ENCODE measurements around the gene PALMD.

DNA sequence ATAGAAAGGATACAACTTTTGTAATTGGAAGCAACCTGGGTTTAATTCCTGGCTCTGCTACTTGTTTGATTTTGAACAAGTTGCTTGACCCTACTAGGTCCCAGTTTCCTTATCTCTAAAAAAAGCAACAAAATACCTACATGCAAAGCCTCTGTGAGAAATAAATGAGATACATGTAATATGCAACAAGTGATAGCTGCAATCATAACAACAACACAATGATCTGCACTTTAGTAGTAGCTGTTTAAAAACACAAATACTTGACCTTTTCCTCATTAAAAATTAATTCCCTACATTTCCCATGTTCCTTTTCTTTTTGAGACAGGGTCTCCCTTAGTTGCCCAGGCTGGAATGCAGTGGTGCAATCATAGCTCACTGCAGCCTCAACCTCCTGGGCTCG is 80.5 kb downstream of the PALMD start:
- TF ChIP-seq, protein P1, sequence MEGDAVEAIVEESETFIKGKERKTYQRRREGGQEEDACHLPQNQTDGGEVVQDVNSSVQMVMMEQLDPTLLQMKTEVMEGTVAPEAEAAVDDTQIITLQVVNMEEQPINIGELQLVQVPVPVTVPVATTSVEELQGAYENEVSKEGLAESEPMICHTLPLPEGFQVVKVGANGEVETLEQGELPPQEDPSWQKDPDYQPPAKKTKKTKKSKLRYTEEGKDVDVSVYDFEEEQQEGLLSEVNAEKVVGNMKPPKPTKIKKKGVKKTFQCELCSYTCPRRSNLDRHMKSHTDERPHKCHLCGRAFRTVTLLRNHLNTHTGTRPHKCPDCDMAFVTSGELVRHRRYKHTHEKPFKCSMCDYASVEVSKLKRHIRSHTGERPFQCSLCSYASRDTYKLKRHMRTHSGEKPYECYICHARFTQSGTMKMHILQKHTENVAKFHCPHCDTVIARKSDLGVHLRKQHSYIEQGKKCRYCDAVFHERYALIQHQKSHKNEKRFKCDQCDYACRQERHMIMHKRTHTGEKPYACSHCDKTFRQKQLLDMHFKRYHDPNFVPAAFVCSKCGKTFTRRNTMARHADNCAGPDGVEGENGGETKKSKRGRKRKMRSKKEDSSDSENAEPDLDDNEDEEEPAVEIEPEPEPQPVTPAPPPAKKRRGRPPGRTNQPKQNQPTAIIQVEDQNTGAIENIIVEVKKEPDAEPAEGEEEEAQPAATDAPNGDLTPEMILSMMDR (IDR thresholded peaks at IDR 0.05), result no peak
- TF ChIP-seq POLR2A (IDR thresholded peaks at IDR 0.05), result no peak

Data from prostate gland (tissue), 2 donors.